HepG2 (cell line): Measurements from ENCODE around the gene ENHO. TPM values are rescaled to one million over a fixed set of nuclear protein-coding genes. Genes with fewer than 3 reads are reported as not detected.

Source experiments
- ADNP ChIP-seq: sonication (generic); formaldehyde crosslinking; IDR thresholded peaks from 2 replicates; pipeline ENCODE4 v1.4.0; 2020; ENCODE audit warnings: missing genetic modification reagents
- BCL6 ChIP-seq: IDR thresholded peaks from 2 replicates; pipeline ENCODE4 v1.6.1; 2016; ENCODE audit warnings: missing genetic modification reagents, missing compliant biosample characterization
- CREB1 ChIP-seq, 2 experiments: fragments of 450-650 bp in 1 of 2; IDR thresholded peaks; 2 replicates each; pipeline ENCODE4 v1.6.1; 2016 to 2017; ENCODE audit warnings: control low read depth in 1 of 2, mild to moderate bottlenecking in 1 of 2, missing compliant biosample characterization in 1 of 2, missing genetic modification characterization in 1 of 2
- FOXC1 ChIP-seq: sonication (generic); formaldehyde crosslinking; IDR thresholded peaks from 2 replicates; pipeline ENCODE4 v1.8.0; 2022; ENCODE audit warnings: mild to moderate bottlenecking, missing genetic modification reagents, borderline replicate concordance
- GATAD2A ChIP-seq: IDR thresholded peaks from 2 replicates; pipeline ENCODE4 v1.6.1; 2016
- GLI4 ChIP-seq: sonication (generic); formaldehyde crosslinking; IDR thresholded peaks from 2 replicates; pipeline ENCODE4 v1.5.1; 2020; ENCODE audit warnings: missing genetic modification reagents, mild to moderate bottlenecking, moderate library complexity, borderline replicate concordance
- GPN1 ChIP-seq: sonication (generic); formaldehyde crosslinking; IDR thresholded peaks from 2 replicates; pipeline ENCODE4 v1.5.1; 2020; ENCODE audit warnings: missing genetic modification reagents, borderline replicate concordance
- KLF11 ChIP-seq: IDR thresholded peaks from 2 replicates; pipeline ENCODE4 v1.6.1; 2016; ENCODE audit warnings: missing compliant biosample characterization
- MED13 ChIP-seq: sonication (generic); formaldehyde crosslinking; IDR thresholded peaks from 2 replicates; pipeline ENCODE4 v1.5.0; 2020; ENCODE audit warnings: missing genetic modification reagents
- NCOR1 ChIP-seq: fragments of 200-600 bp; sonication (generic); IDR thresholded peaks from 2 replicates; pipeline ENCODE4 v1.7.0; 2017; ENCODE audit warnings: antibody characterized with exemption, low read length, borderline replicate concordance
- NFIC ChIP-seq: IDR thresholded peaks from 2 replicates; pipeline ENCODE4 v1.6.1; 2012; ENCODE audit warnings: mild to moderate bottlenecking, low read length, inconsistent platforms
- PHF8 ChIP-seq: sonication (generic); formaldehyde crosslinking; IDR thresholded peaks from 2 replicates; pipeline ENCODE4 v1.5.0; 2020; ENCODE audit warnings: missing genetic modification reagents
- POLR2G ChIP-seq: fragments of 200-400 bp; formaldehyde crosslinking; IDR thresholded peaks from 2 replicates; pipeline ENCODE4 v1.6.1; 2018; ENCODE audit warnings: mild to moderate bottlenecking, low read depth, low read length, moderate library complexity
- SMYD3 ChIP-seq: sonication (generic); formaldehyde crosslinking; IDR thresholded peaks from 2 replicates; pipeline ENCODE4 v1.8.1; 2023; ENCODE audit warnings: mild to moderate bottlenecking, missing genetic modification reagents
- TBX3 ChIP-seq: fragments of 450-650 bp; IDR thresholded peaks from 2 replicates; pipeline ENCODE4 v1.6.1; 2017; ENCODE audit warnings: antibody characterized with exemption, mild to moderate bottlenecking, inconsistent platforms, borderline replicate concordance
- ZFP41 ChIP-seq: sonication (generic); formaldehyde crosslinking; IDR thresholded peaks from 2 replicates; pipeline ENCODE4 v1.4.0; 2020; ENCODE audit warnings: mild to moderate bottlenecking, missing genetic modification reagents, borderline replicate concordance
- ZNF446 ChIP-seq: sonication (generic); formaldehyde crosslinking; IDR thresholded peaks from 2 replicates; pipeline ENCODE4 v1.5.0; 2020; ENCODE audit warnings: mild to moderate bottlenecking, missing genetic modification reagents
- ZNF563 ChIP-seq: sonication (generic); formaldehyde crosslinking; IDR thresholded peaks from 2 replicates; pipeline ENCODE4 v1.8.0; 2022; ENCODE audit warnings: mild to moderate bottlenecking, moderate library complexity, missing genetic modification reagents
- ZNF605 ChIP-seq: sonication (generic); formaldehyde crosslinking; IDR thresholded peaks from 2 replicates; pipeline ENCODE4 v1.8.0; 2022; ENCODE audit warnings: mild to moderate bottlenecking, missing genetic modification reagents
- ZNF788 ChIP-seq: sonication (generic); formaldehyde crosslinking; IDR thresholded peaks from 2 replicates; pipeline ENCODE4 v1.5.0; 2020; ENCODE audit warnings: mild to moderate bottlenecking, missing genetic modification reagents, borderline replicate concordance
- ZNF83 ChIP-seq: sonication (generic); formaldehyde crosslinking; IDR thresholded peaks from 2 replicates; pipeline ENCODE4 v1.4.0; 2020; ENCODE audit warnings: missing genetic modification reagents, mild to moderate bottlenecking, borderline replicate concordance
- ZSCAN22 ChIP-seq: sonication (generic); formaldehyde crosslinking; IDR thresholded peaks from 2 replicates; pipeline ENCODE4 v1.4.0; 2020; ENCODE audit warnings: mild to moderate bottlenecking, missing genetic modification reagents
- polyA plus RNA-seq, 8 experiments: library from polyadenylated mRNA; depleted of rRNA in 3 of 8; stranded (reverse) in 7 of 8; unstranded in 1 of 8; fragments of >200 nt; fragmentation: Illumina TruSeq in 4 of 8; extraction: Trizol in 4 of 8; gene quantifications; 2 replicates each; pipeline versions ENCODE4 v1.2.1 to v1.2.3, GENCODE V29; 2011 to 2016; ENCODE audit warnings: low read depth in 4 of 8, missing spikeins in 1 of 8, mixed read lengths in 1 of 8; ENCODE audit not compliant: insufficient read depth in 1 of 8
- total RNA-seq, 5 experiments: library from RNA; depleted of rRNA; stranded (reverse); fragments of >200 nt; fragmentation: Illumina TruSeq; extraction: Trizol; gene quantifications; 2 replicates each; pipeline ENCODE4 v1.2.3, GENCODE V29; 2016; ENCODE audit warnings: low read depth in 1 of 5
- TF ChIP-seq, protein P1 (sequence below): sonication (generic); formaldehyde crosslinking; conservative IDR thresholded peaks from 2 replicates; pipeline ENCODE4 v1.5.0; 2020; ENCODE audit warnings: missing genetic modification reagents
- TF ChIP-seq, protein P2 (sequence below): IDR thresholded peaks from 2 replicates; pipeline ENCODE4 v1.6.1; 2012; ENCODE audit warnings: inconsistent platforms
- TF ChIP-seq, protein P3 (sequence below): sonication (generic); formaldehyde crosslinking; IDR thresholded peaks from 2 replicates; pipeline ENCODE4 v1.5.0; 2020; ENCODE audit warnings: missing genetic modification reagents
- TF ChIP-seq, protein P4 (sequence below): sonication (generic); formaldehyde crosslinking; conservative IDR thresholded peaks from 2 replicates; pipeline ENCODE4 v1.8.0; 2022; ENCODE audit warnings: mild to moderate bottlenecking, moderate library complexity, missing genetic modification reagents
- TF ChIP-seq, protein P5 (sequence below): sonication (generic); formaldehyde crosslinking; IDR thresholded peaks from 2 replicates; pipeline ENCODE4 v1.4.0; 2020; ENCODE audit warnings: missing genetic modification reagents

The ENHO gene
- total and polyA plus RNA-seq, 2 of the 13 experiments (the other 11 are each of a cell fraction or from before 2014, with no cell fraction given) = 0.08 to 0.60 TPM

DNA sequence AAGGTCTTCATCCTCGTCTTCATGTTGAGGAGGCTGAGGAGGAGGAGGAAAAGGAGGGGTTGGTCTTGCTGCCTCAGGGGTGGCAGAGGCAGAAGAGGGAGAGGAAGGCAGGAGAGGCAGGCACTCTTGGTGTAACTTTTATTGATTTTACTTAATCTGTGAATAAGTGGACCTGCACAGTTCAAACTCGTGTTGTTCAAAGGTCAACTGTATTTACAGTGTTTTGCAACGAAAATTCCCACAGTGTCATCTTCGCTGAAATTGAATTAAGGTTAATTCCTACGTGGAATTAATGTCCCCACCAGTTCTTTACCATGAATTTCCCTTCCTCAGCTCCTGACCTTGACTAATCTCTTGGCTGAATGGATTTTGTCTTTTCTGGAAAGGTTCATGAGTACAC, 21.2 kb upstream of the ENHO start (continued):
- TF ChIP-seq ZNF446 (no peak), ZNF83 (no peak), ZNF788 (no peak), ZSCAN22 (CRISPR knock-in tag) (no peak), ZFP41 (CRISPR knock-in tag) (no peak), ZNF563 (CRISPR knock-in tag) (no peak), TBX3 (peak; percentile 56; the same call in 1 of the 2 replicates), ZNF605 (no peak), NFIC (peak; percentile 56; the same call in 1 of the 2 replicates), GLI4 (CRISPR knock-in tag) (no peak), KLF11 (CRISPR knock-in tag) (no peak), MED13 (CRISPR knock-in tag) (no peak), CREB1 (IDR thresholded peaks at IDR 0.05) (no peak), CREB1 (CRISPR knock-in tag; IDR thresholded peaks at IDR 0.05) (0 out of 2 replicates have a peak, but pooled peaks have one; percentile 13), GATAD2A (CRISPR knock-in tag) (peak; percentile 88), ADNP (no peak), POLR2G (no peak), NCOR1 (peak; percentile 72; the same call in 1 of the 2 replicates), SMYD3 (no peak), PHF8 (no peak), GPN1 (no peak), BCL6 (CRISPR knock-in tag) (peak; percentile 84), FOXC1 (CRISPR knock-in tag) (no peak)
- TF ChIP-seq, protein P1, sequence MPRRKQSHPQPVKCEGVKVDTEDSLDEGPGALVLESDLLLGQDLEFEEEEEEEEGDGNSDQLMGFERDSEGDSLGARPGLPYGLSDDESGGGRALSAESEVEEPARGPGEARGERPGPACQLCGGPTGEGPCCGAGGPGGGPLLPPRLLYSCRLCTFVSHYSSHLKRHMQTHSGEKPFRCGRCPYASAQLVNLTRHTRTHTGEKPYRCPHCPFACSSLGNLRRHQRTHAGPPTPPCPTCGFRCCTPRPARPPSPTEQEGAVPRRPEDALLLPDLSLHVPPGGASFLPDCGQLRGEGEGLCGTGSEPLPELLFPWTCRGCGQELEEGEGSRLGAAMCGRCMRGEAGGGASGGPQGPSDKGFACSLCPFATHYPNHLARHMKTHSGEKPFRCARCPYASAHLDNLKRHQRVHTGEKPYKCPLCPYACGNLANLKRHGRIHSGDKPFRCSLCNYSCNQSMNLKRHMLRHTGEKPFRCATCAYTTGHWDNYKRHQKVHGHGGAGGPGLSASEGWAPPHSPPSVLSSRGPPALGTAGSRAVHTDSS (CRISPR knock-in tag) = no peak
- TF ChIP-seq, protein P2, sequence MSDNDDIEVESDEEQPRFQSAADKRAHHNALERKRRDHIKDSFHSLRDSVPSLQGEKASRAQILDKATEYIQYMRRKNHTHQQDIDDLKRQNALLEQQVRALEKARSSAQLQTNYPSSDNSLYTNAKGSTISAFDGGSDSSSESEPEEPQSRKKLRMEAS = 0 out of 2 replicates have a peak, but pooled peaks have one; percentile 30
- TF ChIP-seq, protein P3, sequence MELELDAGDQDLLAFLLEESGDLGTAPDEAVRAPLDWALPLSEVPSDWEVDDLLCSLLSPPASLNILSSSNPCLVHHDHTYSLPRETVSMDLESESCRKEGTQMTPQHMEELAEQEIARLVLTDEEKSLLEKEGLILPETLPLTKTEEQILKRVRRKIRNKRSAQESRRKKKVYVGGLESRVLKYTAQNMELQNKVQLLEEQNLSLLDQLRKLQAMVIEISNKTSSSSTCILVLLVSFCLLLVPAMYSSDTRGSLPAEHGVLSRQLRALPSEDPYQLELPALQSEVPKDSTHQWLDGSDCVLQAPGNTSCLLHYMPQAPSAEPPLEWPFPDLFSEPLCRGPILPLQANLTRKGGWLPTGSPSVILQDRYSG = no peak
- TF ChIP-seq, protein P4, sequence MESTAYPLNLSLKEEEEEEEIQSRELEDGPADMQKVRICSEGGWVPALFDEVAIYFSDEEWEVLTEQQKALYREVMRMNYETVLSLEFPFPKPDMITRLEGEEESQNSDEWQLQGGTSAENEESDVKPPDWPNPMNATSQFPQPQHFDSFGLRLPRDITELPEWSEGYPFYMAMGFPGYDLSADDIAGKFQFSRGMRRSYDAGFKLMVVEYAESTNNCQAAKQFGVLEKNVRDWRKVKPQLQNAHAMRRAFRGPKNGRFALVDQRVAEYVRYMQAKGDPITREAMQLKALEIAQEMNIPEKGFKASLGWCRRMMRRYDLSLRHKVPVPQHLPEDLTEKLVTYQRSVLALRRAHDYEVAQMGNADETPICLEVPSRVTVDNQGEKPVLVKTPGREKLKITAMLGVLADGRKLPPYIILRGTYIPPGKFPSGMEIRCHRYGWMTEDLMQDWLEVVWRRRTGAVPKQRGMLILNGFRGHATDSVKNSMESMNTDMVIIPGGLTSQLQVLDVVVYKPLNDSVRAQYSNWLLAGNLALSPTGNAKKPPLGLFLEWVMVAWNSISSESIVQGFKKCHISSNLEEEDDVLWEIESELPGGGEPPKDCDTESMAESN = 0 out of 2 replicates have a peak, but pooled peaks have one; percentile 24
- TF ChIP-seq, protein P5, sequence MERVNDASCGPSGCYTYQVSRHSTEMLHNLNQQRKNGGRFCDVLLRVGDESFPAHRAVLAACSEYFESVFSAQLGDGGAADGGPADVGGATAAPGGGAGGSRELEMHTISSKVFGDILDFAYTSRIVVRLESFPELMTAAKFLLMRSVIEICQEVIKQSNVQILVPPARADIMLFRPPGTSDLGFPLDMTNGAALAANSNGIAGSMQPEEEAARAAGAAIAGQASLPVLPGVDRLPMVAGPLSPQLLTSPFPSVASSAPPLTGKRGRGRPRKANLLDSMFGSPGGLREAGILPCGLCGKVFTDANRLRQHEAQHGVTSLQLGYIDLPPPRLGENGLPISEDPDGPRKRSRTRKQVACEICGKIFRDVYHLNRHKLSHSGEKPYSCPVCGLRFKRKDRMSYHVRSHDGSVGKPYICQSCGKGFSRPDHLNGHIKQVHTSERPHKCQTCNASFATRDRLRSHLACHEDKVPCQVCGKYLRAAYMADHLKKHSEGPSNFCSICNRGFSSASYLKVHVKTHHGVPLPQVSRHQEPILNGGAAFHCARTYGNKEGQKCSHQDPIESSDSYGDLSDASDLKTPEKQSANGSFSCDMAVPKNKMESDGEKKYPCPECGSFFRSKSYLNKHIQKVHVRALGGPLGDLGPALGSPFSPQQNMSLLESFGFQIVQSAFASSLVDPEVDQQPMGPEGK (CRISPR knock-in tag) = no peak
